ENCODE results near the gene TRPV3. TPM values are rescaled to one million over a fixed set of nuclear protein-coding genes. Genes with fewer than 3 reads are reported as not detected.
"Not testable (repeated sequence)": the region's sequence is repeated elsewhere in the genome, so short reads cannot be mapped to it uniquely, and the experiment has no call there.

Gene TRPV3
- total RNA-seq, 3 donors from 2014 or later, result 7.7 to 17.8 (median 8.6) TPM

GRCh38 chr17:3475251-3475685 lies 82.3 kb downstream of the TRPV3 start:
- DNase-seq (peak in 1 of 3 donors; percentile 12), ATAC-seq (no peak)
- no peak for TF ChIP-seq CTCF (IDR thresholded peaks at IDR 0.05)
- Histone ChIP-seq H3K4me1 (ENCODE audit: low read depth) (peaks cover 35% of the 10 kb centered on the region), H3K9me3 (no peaks in the 10 kb centered on the region), H3K36me3 (ENCODE audit: low read depth) (no peaks in the 10 kb centered on the region), H3K4me3 (no peak overlapping the region)
- intact Hi-C loops (cut with DNase I, micrococcal nuclease), result no loop called here

DNA sequence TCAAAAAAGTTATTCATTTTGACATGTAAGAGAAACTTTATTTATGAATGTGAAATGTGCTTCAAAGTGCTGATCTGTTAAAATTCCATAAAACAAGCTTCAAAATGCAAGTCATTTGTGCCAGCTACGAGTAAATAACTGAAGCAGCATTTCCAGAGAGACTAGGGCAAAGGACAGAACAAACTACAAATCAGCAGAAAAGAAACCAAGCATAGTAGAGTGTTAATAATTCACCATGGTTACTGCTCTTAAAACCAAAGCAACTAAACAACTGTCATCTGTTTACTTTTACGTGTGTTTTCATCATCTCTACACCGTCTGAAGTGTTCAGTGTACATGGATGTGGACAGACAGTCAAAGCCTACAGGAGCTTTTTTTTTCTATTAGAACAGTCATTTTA lies 83.4 kb downstream of the TRPV3 start:
- DNase-seq (peak in 1 of 3 donors; percentile 12), ATAC-seq (peak; percentile 86)
- no peaks in the 10 kb centered on the region for H3K9me3 ChIP-seq
- H3K4me3 ChIP-seq, result no peak overlapping the region
- intact Hi-C loops (cut with DNase I, micrococcal nuclease), result no loop called here
- no peak for TF ChIP-seq CTCF (IDR thresholded peaks at IDR 0.05)
- no peaks in the 10 kb centered on the region for H3K36me3 ChIP-seq (ENCODE audit: low read depth)
- peaks cover 35% of the 10 kb centered on the region for H3K4me1 ChIP-seq (ENCODE audit: low read depth)

GRCh38 chr17:3472137-3472536 lies 85.5 kb downstream of the TRPV3 start:
- intact Hi-C loops (cut with DNase I, micrococcal nuclease), result no loop called here

DNA sequence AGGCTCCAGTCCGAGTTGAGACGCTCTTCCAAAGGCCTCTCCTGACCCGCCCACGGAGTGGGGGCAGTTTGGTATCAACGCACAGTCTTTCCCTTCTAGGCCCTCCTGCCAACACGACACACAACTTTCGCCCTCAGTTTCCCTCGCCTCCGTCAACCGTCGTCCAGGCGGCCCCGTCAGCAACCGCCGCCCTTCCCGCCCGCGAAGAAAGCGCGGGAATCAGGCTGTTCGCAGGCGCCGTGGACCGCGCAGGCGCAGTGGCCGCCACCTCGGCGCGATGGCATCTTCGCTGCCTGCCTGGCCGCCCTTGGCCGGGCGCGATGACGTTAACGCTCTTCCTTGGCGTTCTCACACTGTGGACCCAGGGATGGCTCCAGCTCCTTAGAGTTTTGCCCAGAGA lies 86.0 kb downstream of the TRPV3 start, which contains the start of gene SPATA22:
Gene SPATA22, minus strand, starts transcription at position 221 of the 400 bp plus-strand sequence. CDS start 2,494 bp downstream, outside the sequence.
- Histone ChIP-seq H3K4me1 (ENCODE audit: low read depth) (peaks cover 28% of the 10 kb centered on the region), H3K4me3 (no peak within 1 kb of the TSS), H3K36me3 (ENCODE audit: low read depth) (no peaks in the 10 kb centered on the region), H3K9me3 (no peaks in the 10 kb centered on the region)
- DNase-seq, result no peak
- TF ChIP-seq CTCF (IDR thresholded peaks at IDR 0.05), result no peak
- intact Hi-C loops (cut with DNase I, micrococcal nuclease), result no loop called here
- no peak for ATAC-seq

More at GRCh38 chr17:3472137-3472536, 85.5 kb downstream of the TRPV3 start:
- TF ChIP-seq CTCF (IDR thresholded peaks at IDR 0.05), result no peak
- DNase-seq (no peak), ATAC-seq (no peak)
- Histone ChIP-seq H3K4me1 (ENCODE audit: low read depth) (peaks cover 31% of the 10 kb centered on the region), H3K36me3 (ENCODE audit: low read depth) (no peaks in the 10 kb centered on the region), H3K4me3 (no peak overlapping the region), H3K9me3 (no peaks in the 10 kb centered on the region)

GRCh38 chr17:3469529-3469928 lies 88.1 kb downstream of the TRPV3 start:
- peak in 1 of 3 donors; percentile 47 for DNase-seq
- H3K9me3 ChIP-seq, result no peaks in the 10 kb centered on the region
- TF ChIP-seq CTCF (IDR thresholded peaks at IDR 0.05), result no peak
- H3K4me3 ChIP-seq, result no peak overlapping the region
- peaks cover 14% of the 10 kb centered on the region for H3K4me1 ChIP-seq (ENCODE audit: low read depth)
- intact Hi-C loops (cut with DNase I, micrococcal nuclease), result no loop called here
- no peaks in the 10 kb centered on the region for H3K36me3 ChIP-seq (ENCODE audit: low read depth)
- peak; percentile 75 for ATAC-seq

- ATAC-seq, result peak; percentile 56
- H3K4me1 ChIP-seq (ENCODE audit: low read depth); H3K4me3 ChIP-seq; DNase-seq; H3K36me3 ChIP-seq (ENCODE audit: low read depth); H3K9me3 ChIP-seq; intact Hi-C loops (cut with DNase I, micrococcal nuclease): not testable (repeated sequence)
These were observed 91.3 kb downstream of the TRPV3 start for GRCh38 chr17:3466355-3466754.

Other genes starting within 250 kb of the TRPV3 start
- 1 to 10 TPM in 1 of 3 donors, not detected in 2; 1.3 TPM for gene OR3A2, start 171.5 kb downstream of the TRPV3 start, total RNA-seq
- not detected for gene OR1E1, start 159.4 kb downstream of the TRPV3 start, total RNA-seq
- gene OR3A3, start 146.4 kb downstream of the TRPV3 start, total RNA-seq, result not detected
- not detected for gene OR1E2, start 124.0 kb downstream of the TRPV3 start, total RNA-seq
- 1 to 10 TPM in 1 of 3 donors, not detected in 2; 1.1 TPM for gene SPATA22, start 86.0 kb downstream of the TRPV3 start, total RNA-seq
- gene ASPA, start 81.8 kb downstream of the TRPV3 start, total RNA-seq, result 1 to 10 TPM; 3.5 to 6.6 (median 3.7) TPM
- 10 to 100 TPM in 1 of 3 donors, 1 to 10 TPM in 2; 7.4 to 14.5 (median 7.8) TPM for gene TRPV1, start 51.6 kb upstream of the TRPV3 start, total RNA-seq
- gene SHPK, start 78.4 kb upstream of the TRPV3 start, total RNA-seq, result 10 to 100 TPM; 13.9 to 27.8 (median 19.0) TPM
- gene CTNS, start 78.9 kb upstream of the TRPV3 start, total RNA-seq, result 10 to 100 TPM in 2 of 3 donors, 1 to 10 TPM in 1; 9.6 to 13.4 (median 13.1) TPM
- 100 to 1,000 TPM; 162 to 297 (median 197) TPM for gene TAX1BP3, start 110.8 kb upstream of the TRPV3 start, total RNA-seq
- gene EMC6, start 111.0 kb upstream of the TRPV3 start, total RNA-seq, result 10 to 100 TPM; 29.3 to 41.3 (median 32.8) TPM
- gene P2RX5, start 138.3 kb upstream of the TRPV3 start, total RNA-seq, result 1 to 10 TPM in 2 of 3 donors, under 1 TPM in 1; 0.73 to 2.6 (median 2.2) TPM
- 1 to 10 TPM in 2 of 3 donors, under 1 TPM in 1; 0.70 to 3.6 (median 1.1) TPM for gene HASPIN, start 166.1 kb upstream of the TRPV3 start, total RNA-seq
- gene ITGAE, start 243.4 kb upstream of the TRPV3 start, total RNA-seq, result 10 to 100 TPM; 17.2 to 24.1 (median 17.6) TPM

All from mucosa of descending colon (tissue), 3 donors.